Stimulated activated CD8-positive, alpha-beta memory T cell treated with anti-CD3 and anti-CD28 coated beads, Interleukin-4, amount 100 ng/mL, for 48 hours (primary cell): ENCODE measurements around the gene DDX17.

Experiments used
- DNase-seq: peaks from one replicate; pipeline ENCODE4 v3.0.0-alpha.2; 2020

DDX17 gene

DNA sequence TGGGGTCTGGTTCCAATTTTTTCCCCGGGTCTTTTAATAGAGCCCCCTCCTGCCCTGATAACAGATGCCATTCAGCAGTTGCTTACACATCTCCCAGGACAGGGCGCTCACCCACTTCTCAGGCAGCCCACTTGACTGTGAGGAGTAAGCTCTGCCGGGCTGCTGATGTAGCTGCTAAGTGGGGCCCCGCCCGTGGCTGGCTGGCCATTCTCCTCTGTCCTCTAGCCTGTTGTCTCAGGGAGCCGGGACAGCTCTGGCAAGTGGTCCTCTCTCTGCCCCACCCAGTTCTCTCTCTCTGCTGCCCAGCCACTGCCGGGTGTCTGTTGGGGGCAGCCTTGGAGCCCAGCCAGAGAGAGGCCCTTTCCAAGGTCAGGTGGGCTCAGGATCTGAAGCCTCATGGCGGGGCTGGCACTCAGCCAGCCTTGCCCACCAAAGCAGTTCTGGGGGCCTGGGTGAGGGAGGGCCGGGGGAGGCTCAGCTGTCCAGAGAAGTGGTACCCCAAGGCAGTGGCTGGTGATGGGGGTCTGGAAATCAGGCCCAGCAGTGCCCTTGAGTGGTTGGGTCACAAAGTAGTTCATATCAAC, 60.0 kb downstream of the DDX17 start:
- DNase-seq = no peak

DNA sequence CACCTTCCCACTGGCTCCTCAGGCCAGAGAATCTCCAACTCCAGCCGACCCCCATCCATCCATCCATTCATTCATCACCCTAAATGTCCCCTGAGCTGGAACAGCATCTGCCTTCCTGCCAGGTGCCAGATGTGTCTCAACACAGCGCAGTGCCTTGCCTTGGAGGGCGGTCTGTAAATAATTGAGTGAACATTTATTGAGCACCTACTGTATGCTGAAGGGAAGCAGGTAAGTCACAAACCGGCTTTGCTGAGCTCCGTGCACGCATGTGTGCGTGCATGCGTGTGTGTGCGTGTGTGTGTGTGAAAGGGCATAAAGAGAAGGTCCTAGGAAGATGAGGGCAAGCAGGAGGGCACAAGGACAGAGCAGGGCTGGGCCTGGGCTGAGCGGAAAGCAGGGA, 61.3 kb downstream of the DDX17 start:
- DNase-seq = no peak

DNA sequence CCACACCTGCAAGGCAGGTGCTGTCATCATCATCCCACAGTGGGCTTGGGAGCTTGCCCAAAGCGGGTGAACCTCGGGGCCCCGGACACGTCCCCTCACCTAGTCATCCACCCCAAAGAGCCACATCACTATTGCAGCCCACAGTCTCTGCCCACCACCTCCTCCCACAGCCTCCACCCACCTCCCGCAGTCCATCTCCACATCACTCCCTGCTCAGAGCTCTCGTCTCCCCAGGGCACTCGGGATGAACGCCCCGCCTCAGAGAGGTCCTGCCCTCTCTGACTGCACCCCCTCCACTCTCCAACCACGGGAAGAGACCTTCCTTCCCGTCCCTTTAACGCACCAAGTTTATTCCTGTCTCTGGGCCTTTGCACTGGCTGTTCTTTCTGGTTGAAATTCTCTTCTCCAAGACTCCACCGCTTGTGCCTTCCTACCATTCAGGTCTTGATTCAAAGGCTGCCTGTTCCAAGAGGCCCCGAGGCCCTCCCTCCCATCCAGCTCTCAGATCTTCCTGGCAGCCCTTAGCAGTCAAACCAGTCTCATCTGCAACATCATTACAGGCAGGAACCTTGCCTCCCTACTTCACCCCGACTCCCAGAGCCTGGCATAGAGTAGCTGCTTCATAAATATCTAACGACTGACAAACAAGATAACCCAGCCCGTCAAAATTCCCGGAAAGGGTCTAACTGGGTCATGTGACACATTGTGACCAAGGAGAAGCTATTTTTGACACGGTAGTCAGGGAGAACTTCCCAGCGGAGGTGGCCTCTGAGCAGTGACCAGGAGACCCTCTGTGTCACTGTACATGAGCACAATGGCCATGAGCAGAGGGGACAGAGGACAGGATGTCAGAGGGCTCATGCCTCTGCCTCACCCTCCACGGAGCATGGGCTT, 62.2 kb downstream of the DDX17 start:
- no peak for DNase-seq

DNA sequence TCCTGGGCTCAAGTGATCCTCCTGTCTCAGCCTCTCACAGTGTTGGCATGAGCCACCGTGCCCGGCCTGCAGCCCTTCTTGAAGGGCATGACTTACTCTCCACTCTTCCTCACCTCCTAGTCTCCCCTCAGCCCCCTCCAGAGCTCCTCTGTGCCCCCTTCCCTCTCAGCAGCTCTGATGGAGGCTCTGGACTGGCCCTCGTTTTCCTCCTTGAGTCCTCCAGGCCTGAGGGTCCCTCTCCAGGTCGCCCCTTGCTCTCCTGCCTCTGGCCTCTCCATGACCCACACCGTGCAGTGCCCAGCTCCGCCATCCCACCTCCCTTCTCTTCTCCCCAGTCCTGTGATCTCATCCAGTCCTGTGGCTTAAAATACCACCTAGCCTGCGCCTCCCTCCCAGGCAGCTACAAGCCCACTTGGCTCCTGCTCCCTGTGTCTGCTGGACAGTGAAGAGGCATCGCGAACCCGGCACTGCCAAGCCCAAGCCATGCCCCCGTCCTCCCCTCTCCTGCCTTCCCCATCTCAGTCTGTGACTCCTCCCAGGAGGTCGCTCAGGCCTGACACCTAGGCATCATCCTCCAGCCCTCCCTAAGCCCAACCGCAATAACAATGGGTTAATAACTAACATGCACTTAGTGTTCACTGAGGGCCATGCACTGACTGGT, 63.0 kb downstream of the DDX17 start:
- DNase-seq = no peak

DNA sequence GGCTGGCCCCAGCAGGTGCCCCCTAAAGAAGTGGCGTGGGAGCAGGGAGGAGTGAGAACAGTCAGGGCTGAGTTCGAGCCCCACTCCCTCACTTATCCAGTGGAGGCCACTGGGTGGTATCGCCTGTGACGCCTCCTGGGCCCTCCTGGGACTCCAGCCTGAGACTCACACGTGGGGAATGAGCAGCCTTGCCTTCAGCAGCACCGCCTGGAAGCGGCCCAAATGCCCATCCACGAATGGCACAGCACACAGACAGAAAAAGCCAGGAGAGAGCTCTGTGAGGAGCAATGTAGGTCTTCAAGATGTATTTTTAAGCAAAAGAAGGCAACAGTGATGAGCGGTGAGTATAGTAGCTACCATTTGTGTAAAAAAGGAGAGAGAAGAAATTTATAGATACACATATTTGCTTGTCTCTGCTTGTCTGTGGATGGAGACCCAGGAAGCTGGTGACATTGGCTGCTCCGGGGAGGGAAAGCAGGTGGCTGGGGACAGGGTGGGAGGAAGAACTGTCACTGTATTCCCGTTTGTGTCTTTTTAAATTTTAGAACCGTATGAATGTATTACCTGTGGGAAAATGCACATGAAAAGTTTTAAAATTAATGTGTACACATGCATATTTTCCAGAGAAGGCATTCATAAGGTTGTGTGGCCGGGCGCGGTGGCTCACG, 64.4 kb downstream of the DDX17 start:
- no peak for DNase-seq

DNA sequence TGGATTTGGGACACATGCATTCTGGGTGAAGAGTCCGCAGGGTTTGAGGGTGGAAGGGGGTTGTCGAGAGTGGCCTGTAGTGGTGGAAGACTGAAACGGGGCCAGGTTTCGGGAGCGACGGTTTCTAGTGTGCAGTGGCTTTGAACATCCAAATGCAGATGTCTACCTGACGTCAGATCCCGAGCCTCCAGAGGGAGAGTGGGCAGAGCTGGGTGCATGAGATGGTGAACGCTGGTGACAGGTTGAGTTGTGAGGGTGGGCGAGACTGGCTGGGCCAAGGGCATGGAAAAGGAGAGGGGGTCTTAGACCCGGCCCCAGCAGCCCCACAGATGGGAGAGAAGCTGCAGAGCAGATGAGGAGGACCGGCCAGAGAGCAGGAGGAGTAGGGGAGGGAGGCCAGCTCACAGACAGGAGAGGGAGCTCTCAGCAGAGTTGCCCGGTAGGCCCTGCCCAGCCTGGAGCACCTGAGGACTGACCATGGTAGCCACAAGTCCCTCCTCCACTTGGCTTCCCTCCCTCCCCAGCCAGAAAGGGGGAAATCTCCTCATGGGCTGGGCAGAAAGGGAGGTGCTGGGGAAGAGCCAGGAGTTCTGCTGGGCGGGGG, 65.3 kb downstream of the DDX17 start:
- DNase-seq = no peak

DNA sequence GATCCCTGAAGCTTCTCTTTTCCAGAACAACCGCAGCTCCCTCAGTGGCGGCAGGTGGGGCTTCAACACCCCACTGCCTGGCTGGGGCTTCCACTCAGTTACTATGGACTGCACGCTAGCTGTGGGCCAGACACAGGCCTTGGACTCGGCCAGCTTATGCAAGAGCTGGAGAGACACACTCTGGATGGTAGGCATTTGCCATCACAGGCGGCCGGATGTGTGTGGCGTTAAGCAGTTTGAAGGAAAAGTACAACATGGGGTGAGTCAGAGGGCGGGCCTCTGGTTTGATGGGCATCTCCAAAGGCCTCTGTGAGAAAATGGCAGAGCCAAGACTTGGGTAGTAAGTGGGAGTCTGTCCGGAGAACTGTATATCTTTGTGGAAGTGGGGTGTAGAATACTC, 68.7 kb downstream of the DDX17 start:
- DNase-seq = no peak

DNA sequence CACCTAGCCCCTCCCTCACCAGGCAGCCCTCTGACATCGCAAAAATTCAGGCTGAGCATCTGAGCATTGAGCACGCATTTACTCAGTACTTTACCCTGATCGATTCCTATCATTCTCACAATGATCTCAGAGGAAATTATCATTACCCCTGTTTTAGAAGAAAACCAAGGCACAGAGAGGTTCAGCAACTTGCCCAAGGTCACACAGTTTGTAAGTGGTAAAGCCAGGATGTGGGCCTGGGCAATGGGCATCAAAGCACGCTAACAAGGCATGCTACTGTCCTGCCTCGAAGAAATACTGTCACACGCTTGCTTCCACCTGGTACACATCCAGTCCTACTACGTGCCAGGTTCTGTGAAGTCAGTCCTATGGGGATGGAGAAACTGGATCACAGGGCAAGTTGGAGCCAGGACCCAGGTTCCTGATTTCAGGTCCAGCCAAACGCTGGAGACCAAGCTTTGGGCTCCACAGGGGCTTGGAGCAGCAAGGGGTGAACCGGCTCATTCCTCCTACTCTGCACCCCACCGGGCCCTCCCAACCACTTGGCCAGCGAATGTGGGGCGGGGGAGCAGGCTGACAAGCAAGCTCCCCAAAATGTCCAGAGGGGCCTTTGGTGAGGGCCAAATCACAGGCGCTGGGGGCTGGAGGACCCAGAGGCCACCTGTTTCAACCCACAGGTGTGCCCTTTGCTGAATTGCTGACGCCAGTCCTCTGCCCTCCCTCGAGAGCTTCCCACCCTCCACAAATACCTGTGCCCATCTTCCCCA, 69.3 kb downstream of the DDX17 start:
- no peak for DNase-seq

DNA sequence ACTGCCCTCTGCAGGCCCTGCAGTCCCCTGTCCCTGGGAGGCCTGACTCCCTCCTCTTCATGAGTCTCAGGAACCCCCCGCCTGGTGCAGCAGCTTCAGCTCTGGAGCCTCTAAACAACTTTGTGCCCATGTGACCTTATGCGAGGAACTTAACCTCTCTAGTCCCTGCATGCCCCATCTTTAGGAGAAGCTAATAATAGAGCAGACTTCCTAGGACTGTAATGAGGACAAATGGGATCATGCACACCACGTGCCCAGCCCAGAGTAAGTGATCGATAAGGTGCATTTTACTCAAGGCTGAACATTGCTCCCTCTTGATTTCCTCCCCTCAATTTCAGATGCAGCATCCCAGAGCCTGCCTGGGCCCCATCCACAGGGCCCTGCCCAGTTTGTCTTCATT, 70.1 kb downstream of the DDX17 start:
- no peak for DNase-seq

DNA sequence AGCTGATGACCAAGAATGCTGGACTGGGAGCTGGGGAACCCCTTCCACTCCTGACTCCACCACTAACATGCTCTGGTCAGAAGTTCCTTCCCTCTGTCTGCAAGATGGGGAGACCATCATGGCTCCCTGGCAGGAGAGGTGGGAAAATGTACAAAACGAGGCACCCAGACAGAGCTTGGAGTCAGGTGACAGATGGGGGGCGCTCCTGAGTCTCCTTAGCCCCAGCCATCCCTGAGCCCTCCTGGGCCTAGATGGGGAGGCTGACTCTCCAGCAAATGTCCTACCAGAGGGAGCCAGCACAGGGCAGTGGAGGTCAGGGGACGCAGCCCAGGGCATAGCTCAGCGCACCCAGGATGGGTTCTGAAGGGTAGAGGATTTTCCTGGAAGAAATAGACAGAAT, 71.1 kb downstream of the DDX17 start:
- DNase-seq = no peak

DNA sequence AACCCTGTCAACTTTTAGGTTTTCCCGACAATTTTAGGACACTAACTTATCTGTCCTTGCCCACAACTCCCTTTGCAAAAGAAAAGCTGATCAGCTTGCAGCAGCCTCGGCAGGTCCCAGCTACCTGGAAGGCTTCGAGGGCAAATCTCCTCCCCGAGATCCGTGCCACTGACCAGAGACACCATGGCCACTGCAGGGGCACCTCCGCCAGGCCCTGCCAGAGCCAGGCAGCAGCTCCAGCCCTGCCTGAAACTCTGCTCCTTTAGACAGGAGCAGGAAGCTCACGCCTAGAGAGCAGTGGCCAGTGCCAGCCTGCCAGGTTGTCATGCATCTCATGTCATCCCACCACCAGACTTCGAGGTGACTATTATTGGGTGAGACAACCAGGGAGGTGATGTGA, 72.2 kb downstream of the DDX17 start:
- DNase-seq = no peak
